DND-41 (cell line): ENCODE measurements around the gene ZBED4.

ENCODE experiments used
- ATAC-seq: fragments of 200-7000 bp; cut with Tn5 transposase; 3 replicates; pipeline ENCODE4 v1.9.1; 2021; ENCODE audit warnings: low read depth; ENCODE audit not compliant: insufficient read depth
- DNase-seq: peaks from one replicate; pipeline ENCODE4 v3.0.0-alpha.2; 2020
- H2AFZ ChIP-seq: 2 replicates; pipeline ENCODE4 v1.6.0; 2012; ENCODE audit warnings: low read depth, low read length
- H3K27ac ChIP-seq: 2 replicates; pipeline ENCODE4 v1.5.1; 2012; ENCODE audit warnings: low read length, inconsistent platforms
- H3K27me3 ChIP-seq: fragments of 200-600 bp; sonication (generic); 2 replicates; pipeline ENCODE4 v1.6.0; 2012; ENCODE audit warnings: low read length, mild to moderate bottlenecking, inconsistent platforms; ENCODE audit not compliant: insufficient read depth, poor library complexity
- H3K36me3 ChIP-seq: 2 replicates; pipeline ENCODE4 v1.5.1; 2012; ENCODE audit warnings: low read length, inconsistent platforms; ENCODE audit not compliant: insufficient read depth
- H3K4me1 ChIP-seq: 2 replicates; pipeline ENCODE4 v1.5.1; 2012; ENCODE audit warnings: mild to moderate bottlenecking, low read length; ENCODE audit not compliant: insufficient read depth
- H3K4me2 ChIP-seq: 2 replicates; pipeline ENCODE4 v1.6.0; 2012; ENCODE audit warnings: mild to moderate bottlenecking, moderate library complexity, low read length, inconsistent platforms; ENCODE audit not compliant: insufficient read depth
- H3K4me3 ChIP-seq, 2 experiments: fragments of 200-600 bp in 1 of 2; shearing (Covaris generic) in 1 of 2; 2 replicates each; pipeline ENCODE4 v1.5.1; 2012 to 2016; ENCODE audit warnings: inconsistent platforms in 2 of 2, low read length in 2 of 2, mild to moderate bottlenecking in 2 of 2, low read depth in 1 of 2, moderate library complexity in 1 of 2
- H3K79me2 ChIP-seq: 2 replicates; pipeline ENCODE4 v1.6.0; 2012; ENCODE audit warnings: low read length, inconsistent platforms; ENCODE audit not compliant: insufficient read depth
- H3K9ac ChIP-seq: 2 replicates; pipeline ENCODE4 v1.6.0; 2012; ENCODE audit warnings: low read depth, mild to moderate bottlenecking, inconsistent platforms, low read length, moderate library complexity
- H3K9me3 ChIP-seq: 2 replicates; pipeline ENCODE4 v1.5.1; 2012; ENCODE audit warnings: low read length, moderate library complexity, mild to moderate bottlenecking, inconsistent platforms; ENCODE audit not compliant: insufficient read depth, severe bottlenecking
- H4K20me1 ChIP-seq: 2 replicates; pipeline ENCODE4 v1.6.0; 2012; ENCODE audit warnings: low read length; ENCODE audit not compliant: insufficient read depth
- CTCF ChIP-seq: IDR thresholded peaks from 2 replicates; pipeline ENCODE4 v1.5.1; 2012; ENCODE audit warnings: borderline replicate concordance, low read length, moderate library complexity, mild to moderate bottlenecking; ENCODE audit not compliant: poor library complexity, severe bottlenecking; ENCODE audit errors: extremely low read depth
- EZH2 ChIP-seq: IDR thresholded peaks from 3 replicates; pipeline ENCODE4 v1.6.1; 2012; ENCODE audit warnings: borderline replicate concordance, low read depth, mild to moderate bottlenecking, moderate library complexity, low read length, inconsistent platforms; ENCODE audit not compliant: severe bottlenecking

Gene ZBED4

DNA sequence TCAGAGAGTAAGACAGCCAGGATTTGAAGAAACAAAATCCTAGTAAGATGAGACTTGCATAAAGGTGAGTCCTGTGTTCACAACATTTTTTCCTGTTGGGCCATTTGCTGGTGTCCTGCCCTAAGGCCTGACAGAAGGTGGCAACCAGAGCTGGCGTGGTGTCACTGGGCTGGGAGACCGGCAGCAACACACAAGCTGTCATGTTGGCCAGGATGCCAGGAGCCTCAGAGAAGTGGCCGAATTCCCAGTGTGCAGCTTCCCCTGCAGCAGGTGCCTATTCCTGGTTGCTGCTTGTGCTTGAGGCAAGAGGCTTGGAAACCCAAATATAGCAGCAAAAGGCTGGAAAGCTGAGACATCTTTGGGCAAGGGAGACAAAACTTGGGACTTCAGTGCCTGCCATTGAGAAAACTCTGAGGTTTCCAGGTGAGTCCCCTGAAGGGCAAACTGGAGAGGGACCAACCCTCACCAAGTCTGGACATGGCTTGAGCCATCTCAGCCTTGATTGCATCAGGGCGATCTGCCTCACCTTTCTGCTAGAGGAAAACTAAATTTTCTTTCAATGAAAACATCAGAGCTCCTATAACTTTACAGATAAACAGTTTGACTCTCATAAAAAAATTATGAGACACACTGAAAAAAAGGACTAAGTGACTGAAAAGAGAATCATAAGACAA lies 38.7 kb downstream of the ZBED4 start:
- H3K4me3 ChIP-seq, result no peak overlapping the region
- DNase-seq (no peak), ATAC-seq (no peak)
- TF ChIP-seq EZH2 (no peak), CTCF (no peak)
- no peaks in the 10 kb centered on the region for H3K9me3 ChIP-seq
- H3K27me3 ChIP-seq, result no peaks in the 10 kb centered on the region
- peaks cover 20% of the 10 kb centered on the region for H3K79me2 ChIP-seq
- H3K4me2 ChIP-seq, result no peak overlapping the region
- H4K20me1 ChIP-seq, result peaks cover 14% of the 10 kb centered on the region; the same call in 1 of the 2 replicates
- no peak overlapping the region for H3K27ac ChIP-seq
- H3K4me1 ChIP-seq, result no peaks in the 10 kb centered on the region
- H2AFZ ChIP-seq, result no peak overlapping the region
- peaks cover 51% of the 10 kb centered on the region for H3K36me3 ChIP-seq
- no peak overlapping the region for H3K9ac ChIP-seq

GRCh38 chr22:49893025-49893424 lies 39.4 kb downstream of the ZBED4 start:
- no peak overlapping the region for H3K4me3 ChIP-seq
- TF ChIP-seq CTCF (no peak), EZH2 (no peak)
- no peak overlapping the region for H3K9ac ChIP-seq
- ATAC-seq (no peak), DNase-seq (no peak)
- peaks cover 9% of the 10 kb centered on the region; the same call in 1 of the 2 replicates for H4K20me1 ChIP-seq
- H2AFZ ChIP-seq, result no peak overlapping the region
- H3K36me3 ChIP-seq, result peaks cover 46% of the 10 kb centered on the region
- peaks cover 13% of the 10 kb centered on the region; the same call in 1 of the 2 replicates for H3K79me2 ChIP-seq
- no peaks in the 10 kb centered on the region for H3K9me3 ChIP-seq
- no peak overlapping the region for H3K27ac ChIP-seq
- H3K4me1 ChIP-seq, result no peaks in the 10 kb centered on the region
- H3K4me2 ChIP-seq, result no peak overlapping the region
- no peaks in the 10 kb centered on the region for H3K27me3 ChIP-seq

DNA sequence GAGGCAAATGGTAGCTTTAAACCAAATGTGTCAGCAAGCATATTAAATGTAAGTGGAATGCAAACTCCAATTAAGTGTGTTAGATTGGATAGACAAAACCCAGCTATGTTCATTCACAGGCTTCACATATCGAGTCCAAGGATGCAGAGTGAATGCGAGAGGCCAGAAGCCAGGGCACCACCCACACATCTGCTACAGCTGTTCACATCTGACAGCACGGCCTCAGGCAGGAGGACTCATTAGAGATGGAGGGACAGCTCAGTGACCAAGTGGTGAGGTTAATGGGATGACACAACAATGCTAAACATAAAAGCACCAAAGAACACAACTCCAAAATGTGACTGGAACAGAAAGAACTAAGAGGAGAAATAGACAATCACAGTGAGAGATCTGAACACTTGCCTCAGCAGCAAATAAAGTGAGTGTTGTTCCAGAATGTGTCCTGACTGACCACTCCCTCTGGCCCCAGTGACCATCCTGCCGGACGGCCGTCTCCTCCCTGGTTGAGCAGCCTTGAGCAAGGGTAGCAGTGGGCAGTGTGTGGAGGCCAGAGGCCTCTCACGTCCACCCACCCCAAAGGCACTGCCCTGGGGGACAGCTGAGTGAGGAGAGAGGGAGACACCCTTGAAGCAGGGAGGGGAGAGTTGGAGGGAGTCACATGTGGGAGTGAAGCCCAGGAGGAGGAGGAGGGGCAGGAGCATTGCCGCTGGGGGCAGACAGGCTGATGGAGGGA lies 40.8 kb downstream of the ZBED4 start:
- no peak overlapping the region for H3K9ac ChIP-seq
- no peaks in the 10 kb centered on the region for H3K27me3 ChIP-seq
- TF ChIP-seq EZH2, result no peak
- TF ChIP-seq CTCF, result no peak
- H3K4me3 ChIP-seq, result no peak overlapping the region
- no peaks in the 10 kb centered on the region for H3K9me3 ChIP-seq
- peaks cover 41% of the 10 kb centered on the region for H3K36me3 ChIP-seq
- H3K4me1 ChIP-seq, result no peaks in the 10 kb centered on the region
- H3K79me2 ChIP-seq, result peaks cover 5% of the 10 kb centered on the region; the same call in 1 of the 2 replicates
- H2AFZ ChIP-seq, result no peak overlapping the region
- ATAC-seq (peak; percentile 39; the same call in 1 of the 3 replicates), DNase-seq (no peak)
- H3K27ac ChIP-seq, result no peak overlapping the region
- no peak overlapping the region for H3K4me2 ChIP-seq
- H4K20me1 ChIP-seq, result no peaks in the 10 kb centered on the region
